ENCODE measurements around the gene CTNNA2.

Gene CTNNA2

DNA sequence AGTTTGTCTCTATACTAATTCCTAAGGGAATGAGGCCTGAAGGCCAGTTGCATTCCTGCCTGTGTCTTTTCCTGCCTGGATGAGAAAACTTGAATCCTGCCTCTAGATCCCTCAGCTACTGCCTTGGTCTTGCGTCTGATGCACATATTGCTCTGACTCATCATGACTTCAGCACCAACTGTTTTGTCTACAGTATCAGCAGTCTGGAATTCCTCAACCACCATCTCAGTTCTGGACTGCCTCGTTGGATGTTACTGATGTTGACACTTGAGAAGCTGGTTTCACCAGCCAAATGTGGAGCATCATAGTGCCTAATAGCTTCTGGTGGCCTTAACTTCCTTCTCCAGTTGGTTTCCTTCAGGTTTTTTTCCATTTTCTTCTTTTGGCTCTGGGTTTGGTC is 211.0 kb downstream of the CTNNA2 start:
- no peak for DNase-seq
- no peaks in the 10 kb centered on the region for H3K4me1 ChIP-seq
- no peak overlapping the region for H3K4me3 ChIP-seq (ENCODE audit: low read depth, low read length)
- no peak for TF ChIP-seq CTCF (IDR thresholded peaks at IDR 0.05; ENCODE audit: low read depth, low read length)
- no peaks in the 10 kb centered on the region for H3K9me3 ChIP-seq
- H3K27me3 ChIP-seq = no peaks in the 10 kb centered on the region
- H3K36me3 ChIP-seq = no peaks in the 10 kb centered on the region

- no peaks in the 10 kb centered on the region for H3K36me3 ChIP-seq
- H3K9me3 ChIP-seq = no peaks in the 10 kb centered on the region
- no peak overlapping the region for H3K4me3 ChIP-seq (ENCODE audit: low read depth, low read length)
- no peaks in the 10 kb centered on the region for H3K4me1 ChIP-seq
- H3K27me3 ChIP-seq = no peaks in the 10 kb centered on the region
- TF ChIP-seq CTCF (IDR thresholded peaks at IDR 0.05; ENCODE audit: low read depth, low read length) = no peak
- DNase-seq = no peak
These were observed 216.7 kb downstream of the CTNNA2 start for GRCh38 chr2:79729532-79729931.

DNA sequence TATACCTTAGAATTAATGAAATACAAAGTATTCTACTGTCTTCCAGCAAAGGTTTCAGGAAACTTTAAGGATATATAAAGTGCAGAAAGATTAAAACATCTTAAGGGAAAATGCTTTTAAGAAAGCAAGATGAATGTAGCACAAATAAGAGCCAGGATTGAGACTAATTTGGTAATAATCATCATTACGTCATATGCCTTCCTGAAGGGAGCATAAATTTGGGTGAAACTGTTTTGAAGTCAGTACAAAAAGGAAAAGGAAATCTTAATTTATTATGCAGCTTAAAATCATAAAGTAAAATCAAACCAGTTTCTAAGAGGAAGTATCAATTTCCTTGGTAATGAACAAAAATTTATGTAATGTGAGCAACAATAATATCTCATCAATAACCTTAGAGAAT is 221.7 kb downstream of the CTNNA2 start:
- Histone ChIP-seq H3K4me3 (ENCODE audit: low read depth, low read length) (no peak overlapping the region), H3K27me3 (no peaks in the 10 kb centered on the region), H3K9me3 (no peaks in the 10 kb centered on the region), H3K36me3 (no peaks in the 10 kb centered on the region), H3K4me1 (no peaks in the 10 kb centered on the region; the same call in 1 of the 2 replicates)
- no peak for DNase-seq
- TF ChIP-seq CTCF (IDR thresholded peaks at IDR 0.05; ENCODE audit: low read depth, low read length) = no peak

GRCh38 chr2:79740879-79741443 is 228.1 kb downstream of the CTNNA2 start:
- H3K36me3 ChIP-seq = no peaks in the 10 kb centered on the region
- no peaks in the 10 kb centered on the region for H3K4me1 ChIP-seq
- no peak for DNase-seq
- H3K4me3 ChIP-seq (ENCODE audit: low read depth, low read length) = no peak overlapping the region
- no peaks in the 10 kb centered on the region for H3K9me3 ChIP-seq
- H3K27me3 ChIP-seq = no peaks in the 10 kb centered on the region
- no peak for TF ChIP-seq CTCF (IDR thresholded peaks at IDR 0.05; ENCODE audit: low read depth, low read length)

GRCh38 chr2:79750321-79750720 is 237.5 kb downstream of the CTNNA2 start:
- no peak overlapping the region for H3K4me3 ChIP-seq (ENCODE audit: low read depth, low read length)
- no peaks in the 10 kb centered on the region for H3K9me3 ChIP-seq
- H3K36me3 ChIP-seq = no peaks in the 10 kb centered on the region
- no peaks in the 10 kb centered on the region; the same call in 1 of the 2 replicates for H3K4me1 ChIP-seq
- no peaks in the 10 kb centered on the region for H3K27me3 ChIP-seq
- DNase-seq = no peak
- TF ChIP-seq CTCF (IDR thresholded peaks at IDR 0.05; ENCODE audit: low read depth, low read length) = no peak

DNA sequence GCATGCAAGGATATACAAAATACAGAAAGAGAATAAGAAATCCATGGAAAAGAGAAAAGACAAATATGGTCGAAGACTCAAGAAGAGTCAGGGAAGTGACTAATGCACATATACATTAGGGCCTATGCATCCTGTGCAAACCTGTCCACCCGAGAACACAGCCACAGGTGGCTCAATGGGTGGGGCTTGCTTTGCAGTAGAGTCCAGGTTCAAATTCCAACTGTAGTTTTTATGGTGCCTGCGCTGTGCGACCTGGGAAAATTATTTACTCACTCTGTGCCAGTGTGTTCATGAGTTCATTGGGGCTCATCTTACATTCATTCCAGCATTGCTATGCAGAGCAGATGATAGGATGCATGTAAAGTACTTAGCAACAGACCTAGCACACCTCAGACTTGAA is 244.7 kb downstream of the CTNNA2 start:
- H3K4me3 ChIP-seq (ENCODE audit: low read depth, low read length) = no peak overlapping the region
- TF ChIP-seq CTCF (IDR thresholded peaks at IDR 0.05; ENCODE audit: low read depth, low read length) = no peak
- no peaks in the 10 kb centered on the region for H3K9me3 ChIP-seq
- no peaks in the 10 kb centered on the region for H3K27me3 ChIP-seq
- DNase-seq = no peak
- H3K4me1 ChIP-seq = peaks cover 6% of the 10 kb centered on the region
- no peaks in the 10 kb centered on the region for H3K36me3 ChIP-seq

Data from BE2C (cell line).